Stimulated activated CD4-positive, alpha-beta T cell treated with anti-CD3 and anti-CD28 coated beads, Interleukin-1b, Interleukin-23, amount 100 ng/mL, for 4 hours (primary cell): ENCODE measurements around the gene PRKG2.
"Not testable (repeated sequence)": the region's sequence is repeated elsewhere in the genome, so short reads cannot be mapped to it uniquely, and the experiment has no call there.

Source experiments
- DNase-seq, 2 donors: peaks; one replicate each; pipeline ENCODE4 v3.0.0-alpha.2; 2020; ENCODE audit warnings: low read depth in 2 of 2

Gene PRKG2

DNA sequence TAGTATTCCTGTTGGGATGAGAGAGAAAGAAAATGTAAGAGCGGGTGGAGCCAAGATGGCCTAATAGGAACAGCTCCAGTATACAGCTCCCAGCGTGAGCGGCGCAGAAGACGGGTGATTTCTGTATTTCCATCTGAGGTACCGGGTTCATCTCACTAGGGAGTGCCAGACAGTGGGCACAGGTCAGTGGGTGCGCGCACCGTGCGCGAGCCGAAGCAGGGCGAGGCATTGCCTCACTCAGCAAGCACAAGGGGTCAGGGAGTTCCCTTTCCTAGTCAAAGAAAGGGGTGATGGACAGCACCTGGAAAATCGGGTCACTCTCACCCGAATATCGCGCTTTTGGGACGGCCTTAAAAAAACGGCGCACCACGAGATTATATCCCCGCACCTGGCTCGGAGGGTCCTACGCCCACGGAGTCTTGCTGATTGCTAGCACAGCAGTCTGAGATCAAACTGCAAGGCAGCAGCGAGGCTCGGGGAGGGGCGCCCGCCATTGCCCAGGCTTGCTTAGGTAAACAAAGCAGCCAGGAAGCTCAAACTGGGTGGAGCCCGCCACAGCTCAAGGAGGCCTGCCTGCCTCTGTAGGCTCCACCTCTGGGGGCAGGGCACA lies 61.2 kb downstream of the PRKG2 start:
- DNase-seq: not testable (repeated sequence)

DNA sequence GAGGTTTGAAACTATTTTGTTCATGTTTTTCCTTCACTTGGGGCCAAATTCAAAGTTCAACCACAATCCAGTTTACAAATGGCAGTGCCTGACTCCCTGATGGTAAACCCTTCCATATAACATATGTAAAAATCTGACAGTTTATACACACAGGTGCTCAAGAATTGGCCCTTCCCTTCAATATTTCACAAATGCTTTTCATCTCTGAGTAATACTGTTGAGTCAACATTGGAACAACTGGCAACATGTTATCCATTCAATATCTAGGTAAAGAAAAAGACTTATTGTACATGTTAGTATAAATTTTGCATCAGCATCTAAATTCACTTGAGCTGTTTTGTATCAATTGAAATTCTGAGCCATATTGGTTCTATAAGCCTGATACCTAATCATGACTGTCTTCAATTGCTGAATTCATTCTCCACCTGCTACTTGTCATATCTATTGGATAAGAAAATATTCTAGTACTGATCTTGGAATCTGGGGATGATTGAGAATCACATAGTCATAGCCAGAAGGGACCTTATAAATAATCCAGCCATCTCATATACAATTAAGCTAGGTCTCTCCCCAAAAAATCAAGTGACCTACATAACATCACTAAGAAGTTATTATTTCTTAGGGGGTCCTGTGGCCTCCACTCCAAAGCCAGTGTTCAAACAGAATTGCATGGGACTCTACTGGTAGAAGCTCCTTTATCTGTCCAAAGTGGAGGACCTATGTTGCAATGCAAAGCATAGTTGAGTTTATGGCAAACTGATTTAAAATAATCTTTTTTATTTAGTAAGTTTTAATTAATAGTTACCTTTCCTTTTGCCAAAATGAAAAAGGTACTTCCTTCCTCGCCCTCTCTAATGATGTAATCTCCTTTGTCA lies 61.9 kb downstream of the PRKG2 start:
- DNase-seq: no peak

GRCh38 chr4:81149976-81150375 lies 65.0 kb downstream of the PRKG2 start:
- no peak for DNase-seq

DNA sequence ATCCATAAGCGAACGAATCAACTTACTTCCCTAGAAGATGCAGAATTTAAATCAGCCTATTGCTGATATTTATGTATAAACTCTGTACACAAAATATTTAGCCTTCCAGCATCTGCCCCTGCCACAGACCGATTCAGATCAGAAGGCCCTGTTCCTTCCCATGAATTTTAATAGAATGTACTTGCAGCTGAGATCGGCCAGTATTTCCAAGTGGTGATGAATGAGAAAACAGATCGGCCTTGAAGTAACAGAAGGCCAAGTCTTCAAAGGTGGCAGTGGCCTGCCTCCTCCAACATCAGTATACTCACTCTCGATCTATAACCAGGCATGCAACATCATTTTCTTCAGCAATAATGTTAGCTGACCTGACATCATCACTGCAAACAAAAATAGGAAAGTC lies 66.4 kb downstream of the PRKG2 start:
- DNase-seq: no peak

DNA sequence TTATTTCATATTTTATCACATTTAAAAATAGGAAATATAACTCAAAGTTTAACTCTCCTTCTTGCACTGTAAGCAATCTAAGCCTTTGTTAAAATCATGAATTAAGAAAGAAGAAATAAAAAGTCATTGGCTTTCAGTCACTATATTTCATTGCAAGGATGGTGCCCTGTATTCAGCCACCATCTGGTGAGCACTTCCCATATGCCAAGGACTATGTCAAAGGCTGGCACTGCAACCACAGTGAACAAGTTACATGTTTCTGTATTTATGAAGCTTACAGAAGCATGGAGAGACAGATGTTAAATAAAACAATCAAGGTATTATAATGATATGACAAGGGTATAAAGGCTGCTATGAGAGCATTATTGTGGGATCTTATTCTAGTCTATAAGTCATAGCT lies 68.6 kb downstream of the PRKG2 start:
- no peak for DNase-seq

DNA sequence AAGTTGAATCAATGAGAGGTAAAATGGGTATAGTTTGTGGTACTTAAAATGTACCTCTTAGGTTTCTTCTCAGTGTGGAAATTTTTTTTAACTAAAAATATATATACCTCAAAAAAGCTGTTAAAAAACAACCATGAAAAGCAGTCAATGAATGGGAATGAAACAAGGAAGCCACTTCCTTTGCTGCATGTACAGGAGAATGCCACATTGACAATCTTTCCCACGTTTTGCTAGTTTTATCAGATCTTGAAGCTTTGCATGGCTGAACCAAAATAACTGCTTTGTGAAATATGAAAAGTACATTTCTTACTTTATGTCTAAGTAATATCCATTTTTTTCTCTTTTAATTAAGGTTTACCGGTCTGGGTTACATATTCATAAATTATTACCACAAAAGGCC lies 71.8 kb downstream of the PRKG2 start:
- DNase-seq: no peak

GRCh38 chr4:81142744-81143143 lies 72.3 kb downstream of the PRKG2 start:
- DNase-seq: no peak

GRCh38 chr4:81137894-81138293 lies 77.1 kb downstream of the PRKG2 start:
- DNase-seq: no peak

GRCh38 chr4:81137446-81137845 lies 77.6 kb downstream of the PRKG2 start:
- DNase-seq: no peak

DNA sequence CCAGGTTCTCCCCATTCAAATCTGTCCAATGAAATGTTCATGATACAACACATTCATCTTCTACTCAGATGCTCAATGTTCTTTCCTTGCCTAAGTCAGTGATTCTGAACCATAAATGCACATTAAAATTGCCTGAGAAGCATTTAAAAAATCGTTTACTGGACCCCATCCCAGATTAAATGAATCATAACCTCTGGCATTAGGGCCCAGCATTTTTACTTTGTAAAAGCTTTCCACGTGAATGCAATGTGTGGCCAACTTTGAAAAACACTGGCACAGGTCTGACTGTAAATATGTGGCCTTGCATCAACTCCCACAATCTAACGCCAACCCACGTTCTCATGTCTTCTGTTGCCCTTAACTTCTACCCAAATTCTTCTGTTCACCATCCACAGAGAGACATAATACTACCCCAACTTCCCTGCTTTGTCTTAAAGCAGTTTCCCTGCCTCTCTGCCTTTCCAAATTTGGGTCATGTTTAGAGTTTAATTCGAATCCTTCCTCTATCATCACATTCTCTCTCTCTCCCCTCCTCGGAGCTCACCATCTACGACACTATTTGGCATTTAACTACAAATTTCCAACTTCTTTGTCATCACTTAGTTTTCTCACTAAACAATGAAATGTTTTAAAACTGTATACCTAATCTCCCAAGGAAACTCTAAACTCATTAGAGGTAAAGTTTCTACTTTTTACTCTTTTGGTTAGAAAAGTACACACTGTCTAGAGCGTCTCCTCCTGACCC lies 78.7 kb downstream of the PRKG2 start:
- no peak for DNase-seq

DNA sequence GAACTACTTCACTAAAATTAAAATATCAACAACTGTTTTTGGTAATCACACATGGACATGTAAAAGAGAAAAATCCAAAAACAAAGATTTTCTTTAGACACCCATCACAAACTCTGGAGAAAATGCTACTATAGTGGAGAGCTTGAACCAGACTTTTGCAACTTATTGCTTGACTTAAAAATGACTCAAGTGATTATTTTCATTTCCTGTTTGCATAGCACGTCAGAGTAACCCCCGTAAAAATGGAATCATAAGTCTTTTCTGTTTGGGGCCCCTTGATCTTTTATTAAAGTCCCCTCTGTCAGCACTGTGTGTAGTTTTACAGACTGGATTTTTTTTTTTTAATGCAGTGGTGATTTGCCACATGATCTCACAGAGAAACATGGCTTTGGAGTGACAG lies 79.5 kb downstream of the PRKG2 start:
- no peak for DNase-seq

DNA sequence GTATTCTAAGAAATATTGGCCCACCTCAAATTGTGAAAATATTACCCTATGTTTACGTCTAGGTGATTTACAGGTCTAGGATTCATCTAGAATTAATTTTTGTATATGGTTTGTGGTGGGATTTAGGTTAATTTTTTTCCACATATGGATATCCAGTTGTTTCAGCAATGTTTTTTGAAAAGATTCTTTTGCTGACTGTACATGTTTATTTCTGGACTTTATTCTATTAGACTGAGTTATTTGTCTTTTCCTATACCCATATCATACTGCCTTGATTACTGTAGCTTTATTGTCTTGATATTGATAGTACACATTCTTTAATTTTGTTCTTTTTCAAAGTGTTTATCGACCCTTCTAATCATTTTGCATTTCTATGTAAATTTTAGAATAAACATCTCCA lies 83.5 kb downstream of the PRKG2 start:
- DNase-seq: no peak

- DNase-seq: no peak
Observed at GRCh38 chr4:81131066-81131465, 84.0 kb downstream of the PRKG2 start.

- DNase-seq: no peak
Observed at GRCh38 chr4:81130569-81130968, 84.5 kb downstream of the PRKG2 start.

- DNase-seq: no peak
Observed at GRCh38 chr4:81120055-81120454, 95.0 kb downstream of the PRKG2 start.

GRCh38 chr4:81118086-81118485 lies 96.9 kb downstream of the PRKG2 start:
- DNase-seq: no peak

DNA sequence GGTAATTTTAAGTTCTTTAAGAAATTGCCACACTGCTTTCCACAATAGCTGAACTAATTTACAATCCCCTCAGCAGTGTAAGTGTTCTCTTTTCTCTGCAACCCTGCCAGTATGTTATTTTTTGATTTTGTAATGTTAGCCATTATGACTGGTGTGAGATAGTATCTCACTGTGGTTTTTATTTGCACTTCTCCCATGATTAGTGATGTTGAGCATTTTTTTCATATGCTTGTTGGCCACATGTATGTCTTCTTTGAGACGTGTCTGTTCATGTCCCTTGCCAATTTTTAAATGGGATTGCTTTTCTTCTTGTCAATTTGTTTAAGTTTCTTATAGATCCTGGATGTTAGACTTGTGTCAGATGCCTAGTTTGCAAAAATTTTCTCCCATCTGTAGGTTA lies 98.5 kb downstream of the PRKG2 start:
- no peak for DNase-seq

DNA sequence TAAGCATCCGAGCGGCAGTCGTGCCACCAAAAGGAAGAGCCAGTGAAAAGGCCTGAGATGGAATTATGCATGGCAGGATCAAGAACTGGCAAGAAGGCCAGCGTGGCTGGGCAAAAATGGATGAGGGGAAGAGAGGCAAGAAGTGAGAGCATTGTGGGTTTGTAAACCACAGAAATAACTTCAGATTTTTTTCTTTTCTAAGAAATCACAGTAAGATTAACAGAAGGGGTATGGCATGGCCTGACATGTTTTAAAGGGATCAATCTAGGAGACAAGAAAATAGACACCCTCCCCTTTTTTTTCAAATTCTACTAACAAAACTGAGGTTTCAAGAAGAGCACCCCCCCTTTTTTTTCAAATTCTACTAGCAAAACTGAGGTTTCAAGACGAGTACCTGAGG lies 102.0 kb downstream of the PRKG2 start:
- DNase-seq: no peak

DNA sequence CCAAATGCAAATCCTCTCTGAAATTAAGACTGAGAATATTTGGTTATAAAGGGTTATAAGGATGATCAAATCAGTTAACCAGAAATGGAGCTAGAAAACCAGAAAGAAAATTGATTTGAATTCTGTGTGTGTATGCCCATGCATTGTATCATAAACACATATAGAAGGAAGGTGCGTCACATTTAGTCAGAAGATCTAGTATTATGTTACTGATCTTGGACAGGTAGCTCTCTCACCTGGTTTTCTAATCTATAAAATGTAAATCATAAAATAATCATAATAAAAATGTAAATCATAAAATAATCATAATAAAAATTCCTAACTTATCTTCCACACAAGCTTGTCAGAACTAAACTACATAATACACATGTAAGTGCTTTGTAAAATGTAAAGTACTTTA lies 105.7 kb downstream of the PRKG2 start:
- DNase-seq: no peak

- no peak for DNase-seq
Observed at GRCh38 chr4:81106150-81106549, 108.9 kb downstream of the PRKG2 start.

- no peak for DNase-seq
Observed at GRCh38 chr4:81102107-81102506, 112.9 kb downstream of the PRKG2 start.

- DNase-seq: no peak
Observed at GRCh38 chr4:81096566-81096965, 118.5 kb downstream of the PRKG2 start.

DNA sequence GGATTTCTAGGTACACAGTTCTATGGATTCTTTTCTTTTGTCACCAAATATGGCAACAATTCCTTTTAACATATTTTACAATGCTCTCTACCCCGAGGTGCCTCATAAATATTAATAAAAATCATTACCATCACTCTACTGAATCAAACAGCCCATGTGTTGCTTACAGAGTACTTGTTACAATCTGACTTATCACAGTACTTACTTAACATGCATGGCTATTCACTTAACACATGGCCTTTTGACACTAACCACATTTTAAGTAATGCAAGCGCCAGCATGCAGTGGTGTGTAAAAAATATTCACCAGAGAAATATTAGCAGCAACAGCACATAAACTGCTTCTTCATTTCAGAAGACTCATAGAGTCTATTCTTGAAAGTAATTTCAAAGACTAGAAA lies 119.6 kb downstream of the PRKG2 start:
- no peak for DNase-seq
